Vagina (tissue), 2 donors: ENCODE measurements around the gene STARD13.

Experiments
- POLR2A ChIP-seq, 2 donors: fragments of 450-650 bp; IDR thresholded peaks; one replicate each; pipeline ENCODE4 v1.6.1; 2017; ENCODE audit warnings: antibody characterized with exemption in 2 of 2, mild to moderate bottlenecking in 2 of 2, moderate library complexity in 2 of 2
- POLR2AphosphoS5 ChIP-seq, 2 donors: sonication (generic); formaldehyde crosslinking; IDR thresholded peaks; one replicate each; pipeline ENCODE4 v1.9.0; 2017; ENCODE audit warnings: antibody characterized with exemption in 2 of 2, mild to moderate bottlenecking in 2 of 2, low read depth in 1 of 2; ENCODE audit not compliant: insufficient read depth in 1 of 2
- TF ChIP-seq, protein P1 (sequence below), 3 experiments: fragments of 450-650 bp in 2 of 3; fragments of 200-600 bp in 1 of 3; sonication (generic) in 1 of 3; IDR thresholded peaks; one replicate each; pipeline ENCODE4 v1.5.1; 2017 to 2019; ENCODE audit warnings: antibody characterized with exemption in 3 of 3, mild to moderate bottlenecking in 2 of 3, moderate library complexity in 2 of 3

DNA sequence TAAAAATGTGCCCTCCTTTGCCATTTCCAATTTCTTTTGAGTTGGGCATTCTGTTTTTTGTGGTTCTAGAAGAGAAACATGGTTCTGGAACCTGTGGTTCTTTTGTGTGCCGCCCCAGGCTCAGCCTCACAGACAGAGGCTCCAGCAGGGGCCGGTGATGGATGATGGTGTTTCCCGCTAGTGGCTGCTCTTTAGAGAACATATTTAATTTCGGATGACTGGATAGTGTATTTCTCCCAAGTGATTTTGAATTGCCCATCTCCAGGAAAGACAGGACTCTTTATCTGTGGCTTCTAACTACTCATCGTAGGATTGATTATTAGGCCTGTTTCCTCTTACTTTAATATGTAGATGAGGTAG, 194.2 kb downstream of the STARD13 start:
- TF ChIP-seq POLR2A (IDR thresholded peaks at IDR 0.05) = no peak
- TF ChIP-seq, protein P1, sequence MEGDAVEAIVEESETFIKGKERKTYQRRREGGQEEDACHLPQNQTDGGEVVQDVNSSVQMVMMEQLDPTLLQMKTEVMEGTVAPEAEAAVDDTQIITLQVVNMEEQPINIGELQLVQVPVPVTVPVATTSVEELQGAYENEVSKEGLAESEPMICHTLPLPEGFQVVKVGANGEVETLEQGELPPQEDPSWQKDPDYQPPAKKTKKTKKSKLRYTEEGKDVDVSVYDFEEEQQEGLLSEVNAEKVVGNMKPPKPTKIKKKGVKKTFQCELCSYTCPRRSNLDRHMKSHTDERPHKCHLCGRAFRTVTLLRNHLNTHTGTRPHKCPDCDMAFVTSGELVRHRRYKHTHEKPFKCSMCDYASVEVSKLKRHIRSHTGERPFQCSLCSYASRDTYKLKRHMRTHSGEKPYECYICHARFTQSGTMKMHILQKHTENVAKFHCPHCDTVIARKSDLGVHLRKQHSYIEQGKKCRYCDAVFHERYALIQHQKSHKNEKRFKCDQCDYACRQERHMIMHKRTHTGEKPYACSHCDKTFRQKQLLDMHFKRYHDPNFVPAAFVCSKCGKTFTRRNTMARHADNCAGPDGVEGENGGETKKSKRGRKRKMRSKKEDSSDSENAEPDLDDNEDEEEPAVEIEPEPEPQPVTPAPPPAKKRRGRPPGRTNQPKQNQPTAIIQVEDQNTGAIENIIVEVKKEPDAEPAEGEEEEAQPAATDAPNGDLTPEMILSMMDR (IDR thresholded peaks at IDR 0.05) = no peak
- TF ChIP-seq POLR2AphosphoS5 (IDR thresholded peaks at IDR 0.05; ENCODE audit: insufficient read depth in 1 of 2, low read depth in 1 of 2) = no peak
